Measurements from ENCODE around the gene CACNA2D3. TPM values are rescaled to one million over a fixed set of nuclear protein-coding genes. Genes with fewer than 3 reads are reported as not detected.

Gene CACNA2D3
- total and polyA plus RNA-seq, 4 donors: 0.06 to 0.37 (median 0.08) TPM; not detected in 1

DNA sequence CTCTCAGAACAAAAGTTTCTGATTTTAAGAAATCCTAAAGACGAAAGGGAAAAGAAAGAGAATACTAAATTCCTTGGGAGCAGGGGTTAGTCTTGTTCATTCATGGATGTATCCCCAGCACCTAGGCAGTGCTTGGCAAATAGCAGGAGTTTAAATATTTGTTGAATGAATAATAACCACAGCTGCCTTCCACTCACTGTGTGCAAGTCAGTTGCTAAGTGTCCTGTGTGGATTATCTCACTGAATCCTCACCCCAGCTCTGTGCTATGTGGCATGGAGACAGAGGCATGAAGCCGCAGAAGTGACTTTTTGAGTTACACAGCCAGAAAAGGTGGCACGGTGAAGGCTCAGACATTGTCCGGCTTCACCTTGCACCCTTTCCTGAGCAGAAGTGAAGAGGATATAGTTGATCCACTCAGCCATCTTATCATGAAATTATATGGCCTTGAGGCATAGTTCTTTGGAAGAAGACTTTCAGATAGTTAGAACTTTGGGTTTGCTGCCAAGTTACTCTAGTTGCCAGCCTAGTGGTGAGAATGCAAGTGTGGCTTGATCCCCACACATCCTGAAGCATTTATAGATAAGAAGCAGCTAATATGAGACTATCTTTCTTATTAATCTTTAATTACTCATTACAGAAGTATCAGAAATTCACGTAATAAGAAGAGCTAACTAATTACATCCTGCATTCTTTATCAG is 450.0 kb downstream of the CACNA2D3 start:
- H3K4me3 ChIP-seq (ENCODE audit: low read depth in 1 of 3, low read length in 3 of 3): no peak overlapping the region
- WGBS: 85% methylated on average over 5 of the region's 5 CpGs
- no peak overlapping the region for H3K27ac ChIP-seq (ENCODE audit: low read depth in 1 of 2, low read length in 2 of 2)
- no peak overlapping the region for H3K9ac ChIP-seq (ENCODE audit: low read depth in 1 of 2, low read length in 2 of 2)
- H3K9me3 ChIP-seq (ENCODE audit: control insufficient read depth in 4 of 4, low read length in 3 of 4): peaks cover 0 to 8% (median 0%) of the 10 kb centered on the region in 4 donors
- no peaks in the 10 kb centered on the region for H3K4me1 ChIP-seq (ENCODE audit: control insufficient read depth in 4 of 4, insufficient read depth in 4 of 4, low read length in 3 of 4)
- DNase-seq (ENCODE audit: low spot score): no peak
- no peak for TF ChIP-seq SP1 (IDR thresholded peaks at IDR 0.05)
- no peak for TF ChIP-seq RAD21 (IDR thresholded peaks at IDR 0.05)
- no peak for TF ChIP-seq HNF4A (conservative IDR thresholded peaks at IDR 0.05)
- no peak for TF ChIP-seq FOXA2 (IDR thresholded peaks at IDR 0.05)
- TF ChIP-seq FOXA1 (IDR thresholded peaks at IDR 0.05): no peak
- no peak for TF ChIP-seq HNF4G (IDR thresholded peaks at IDR 0.05)
- TF ChIP-seq, protein P1, sequence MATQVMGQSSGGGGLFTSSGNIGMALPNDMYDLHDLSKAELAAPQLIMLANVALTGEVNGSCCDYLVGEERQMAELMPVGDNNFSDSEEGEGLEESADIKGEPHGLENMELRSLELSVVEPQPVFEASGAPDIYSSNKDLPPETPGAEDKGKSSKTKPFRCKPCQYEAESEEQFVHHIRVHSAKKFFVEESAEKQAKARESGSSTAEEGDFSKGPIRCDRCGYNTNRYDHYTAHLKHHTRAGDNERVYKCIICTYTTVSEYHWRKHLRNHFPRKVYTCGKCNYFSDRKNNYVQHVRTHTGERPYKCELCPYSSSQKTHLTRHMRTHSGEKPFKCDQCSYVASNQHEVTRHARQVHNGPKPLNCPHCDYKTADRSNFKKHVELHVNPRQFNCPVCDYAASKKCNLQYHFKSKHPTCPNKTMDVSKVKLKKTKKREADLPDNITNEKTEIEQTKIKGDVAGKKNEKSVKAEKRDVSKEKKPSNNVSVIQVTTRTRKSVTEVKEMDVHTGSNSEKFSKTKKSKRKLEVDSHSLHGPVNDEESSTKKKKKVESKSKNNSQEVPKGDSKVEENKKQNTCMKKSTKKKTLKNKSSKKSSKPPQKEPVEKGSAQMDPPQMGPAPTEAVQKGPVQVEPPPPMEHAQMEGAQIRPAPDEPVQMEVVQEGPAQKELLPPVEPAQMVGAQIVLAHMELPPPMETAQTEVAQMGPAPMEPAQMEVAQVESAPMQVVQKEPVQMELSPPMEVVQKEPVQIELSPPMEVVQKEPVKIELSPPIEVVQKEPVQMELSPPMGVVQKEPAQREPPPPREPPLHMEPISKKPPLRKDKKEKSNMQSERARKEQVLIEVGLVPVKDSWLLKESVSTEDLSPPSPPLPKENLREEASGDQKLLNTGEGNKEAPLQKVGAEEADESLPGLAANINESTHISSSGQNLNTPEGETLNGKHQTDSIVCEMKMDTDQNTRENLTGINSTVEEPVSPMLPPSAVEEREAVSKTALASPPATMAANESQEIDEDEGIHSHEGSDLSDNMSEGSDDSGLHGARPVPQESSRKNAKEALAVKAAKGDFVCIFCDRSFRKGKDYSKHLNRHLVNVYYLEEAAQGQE (IDR thresholded peaks at IDR 0.05): no peak
- no peak for TF ChIP-seq NR2F2 (IDR thresholded peaks at IDR 0.05)
- peaks cover 0 to 8% (median 0%) of the 10 kb centered on the region in 4 donors for H3K27me3 ChIP-seq (ENCODE audit: control insufficient read depth in 4 of 4, insufficient read depth in 4 of 4, low read length in 3 of 4)
- no peaks in the 10 kb centered on the region for H3K36me3 ChIP-seq (ENCODE audit: control insufficient read depth in 4 of 4, insufficient read depth in 3 of 4, low read depth in 1 of 4, low read length in 3 of 4)

DNA sequence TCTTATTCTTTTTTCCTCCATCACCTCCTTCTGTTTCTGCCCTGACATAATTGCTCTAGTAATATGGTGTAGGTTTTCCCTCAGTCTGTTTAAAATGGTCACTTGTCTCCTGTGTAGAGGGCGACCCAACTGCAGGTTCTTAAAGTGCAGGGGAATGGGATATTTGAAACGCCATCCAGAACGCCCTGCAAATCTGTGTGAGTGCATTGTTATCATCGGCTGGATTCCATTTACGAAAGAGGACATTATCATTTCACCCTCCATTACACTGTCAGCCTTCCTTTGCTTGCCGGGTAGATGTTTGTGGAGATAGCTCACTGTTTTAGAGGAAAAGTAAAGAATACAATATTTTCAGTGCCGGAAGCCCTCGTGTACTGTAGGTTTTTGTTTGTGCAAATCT is 451.5 kb downstream of the CACNA2D3 start:
- no peak for DNase-seq (ENCODE audit: low spot score)
- no peaks in the 10 kb centered on the region for H3K4me1 ChIP-seq (ENCODE audit: control insufficient read depth in 4 of 4, insufficient read depth in 4 of 4, low read length in 3 of 4)
- WGBS: 54% methylated on average over 8 of the region's 8 CpGs
- H3K4me3 ChIP-seq (ENCODE audit: low read depth in 1 of 3, low read length in 3 of 3): no peak overlapping the region
- H3K9ac ChIP-seq (ENCODE audit: low read depth in 1 of 2, low read length in 2 of 2): no peak overlapping the region
- H3K36me3 ChIP-seq (ENCODE audit: control insufficient read depth in 4 of 4, insufficient read depth in 3 of 4, low read depth in 1 of 4, low read length in 3 of 4): no peaks in the 10 kb centered on the region
- peaks cover 0 to 8% (median 0%) of the 10 kb centered on the region in 4 donors for H3K27me3 ChIP-seq (ENCODE audit: control insufficient read depth in 4 of 4, insufficient read depth in 4 of 4, low read length in 3 of 4)
- peaks cover 0 to 8% (median 0%) of the 10 kb centered on the region in 4 donors for H3K9me3 ChIP-seq (ENCODE audit: control insufficient read depth in 4 of 4, low read length in 3 of 4)
- no peak overlapping the region for H3K27ac ChIP-seq (ENCODE audit: low read depth in 1 of 2, low read length in 2 of 2)
- no peak for TF ChIP-seq YY1 (IDR thresholded peaks at IDR 0.05)
- TF ChIP-seq, protein P2, sequence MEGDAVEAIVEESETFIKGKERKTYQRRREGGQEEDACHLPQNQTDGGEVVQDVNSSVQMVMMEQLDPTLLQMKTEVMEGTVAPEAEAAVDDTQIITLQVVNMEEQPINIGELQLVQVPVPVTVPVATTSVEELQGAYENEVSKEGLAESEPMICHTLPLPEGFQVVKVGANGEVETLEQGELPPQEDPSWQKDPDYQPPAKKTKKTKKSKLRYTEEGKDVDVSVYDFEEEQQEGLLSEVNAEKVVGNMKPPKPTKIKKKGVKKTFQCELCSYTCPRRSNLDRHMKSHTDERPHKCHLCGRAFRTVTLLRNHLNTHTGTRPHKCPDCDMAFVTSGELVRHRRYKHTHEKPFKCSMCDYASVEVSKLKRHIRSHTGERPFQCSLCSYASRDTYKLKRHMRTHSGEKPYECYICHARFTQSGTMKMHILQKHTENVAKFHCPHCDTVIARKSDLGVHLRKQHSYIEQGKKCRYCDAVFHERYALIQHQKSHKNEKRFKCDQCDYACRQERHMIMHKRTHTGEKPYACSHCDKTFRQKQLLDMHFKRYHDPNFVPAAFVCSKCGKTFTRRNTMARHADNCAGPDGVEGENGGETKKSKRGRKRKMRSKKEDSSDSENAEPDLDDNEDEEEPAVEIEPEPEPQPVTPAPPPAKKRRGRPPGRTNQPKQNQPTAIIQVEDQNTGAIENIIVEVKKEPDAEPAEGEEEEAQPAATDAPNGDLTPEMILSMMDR (IDR thresholded peaks at IDR 0.05; ENCODE audit: low read depth, low read length, missing input control): no peak
- TF ChIP-seq NR2F2 (IDR thresholded peaks at IDR 0.05): no peak

DNA sequence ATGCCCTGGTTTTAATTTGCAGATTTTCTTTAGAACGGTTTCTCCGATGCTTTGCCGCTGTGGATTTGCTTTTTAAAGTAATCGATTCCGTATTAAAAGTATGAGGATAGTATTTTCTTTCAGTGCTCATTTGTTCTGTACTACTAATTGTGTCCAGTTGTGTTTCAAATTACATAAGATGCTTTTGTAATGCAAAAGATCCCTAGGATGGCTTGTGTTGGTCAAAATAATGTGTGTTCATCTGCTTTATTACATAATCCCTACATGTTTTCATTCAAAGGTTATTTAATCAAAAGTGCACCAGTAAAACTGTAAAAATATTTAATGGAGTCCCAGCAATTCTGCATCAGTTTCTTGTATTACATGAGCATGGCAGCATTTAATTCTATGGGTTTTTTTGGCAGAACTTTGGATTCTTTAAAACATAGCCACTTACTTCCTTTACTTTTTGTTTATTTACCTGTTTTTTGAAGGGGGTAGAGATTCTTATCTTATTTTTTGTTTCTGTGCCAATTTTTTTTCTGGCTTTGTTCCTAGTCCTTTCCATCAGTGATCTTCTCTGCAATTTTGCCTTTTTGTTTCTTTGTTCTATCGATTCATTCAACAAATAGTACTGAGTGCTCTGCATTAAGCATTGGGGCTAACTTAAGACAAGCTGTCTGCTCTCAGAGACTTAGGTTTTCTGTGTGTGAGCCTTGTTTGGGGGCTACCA is 452.7 kb downstream of the CACNA2D3 start:
- no peak for DNase-seq (ENCODE audit: low spot score)
- Histone ChIP-seq H3K9ac (ENCODE audit: low read depth in 1 of 2, low read length in 2 of 2) (no peak overlapping the region), H3K4me1 (ENCODE audit: control insufficient read depth in 4 of 4, insufficient read depth in 4 of 4, low read length in 3 of 4) (no peaks in the 10 kb centered on the region), H3K36me3 (ENCODE audit: control insufficient read depth in 4 of 4, insufficient read depth in 3 of 4, low read depth in 1 of 4, low read length in 3 of 4) (no peaks in the 10 kb centered on the region), H3K4me3 (ENCODE audit: low read depth in 1 of 3, low read length in 3 of 3) (no peak overlapping the region), H3K27ac (ENCODE audit: low read depth in 1 of 2, low read length in 2 of 2) (no peak overlapping the region), H3K9me3 (ENCODE audit: control insufficient read depth in 4 of 4, low read length in 3 of 4) (peaks cover 0 to 8% (median 0%) of the 10 kb centered on the region in 4 donors), H3K27me3 (ENCODE audit: control insufficient read depth in 4 of 4, insufficient read depth in 4 of 4, low read length in 3 of 4) (peaks cover 0 to 6% (median 0%) of the 10 kb centered on the region in 4 donors)
- 89% methylated on average over 6 of the region's 6 CpGs for WGBS
- TF ChIP-seq, protein P3, sequence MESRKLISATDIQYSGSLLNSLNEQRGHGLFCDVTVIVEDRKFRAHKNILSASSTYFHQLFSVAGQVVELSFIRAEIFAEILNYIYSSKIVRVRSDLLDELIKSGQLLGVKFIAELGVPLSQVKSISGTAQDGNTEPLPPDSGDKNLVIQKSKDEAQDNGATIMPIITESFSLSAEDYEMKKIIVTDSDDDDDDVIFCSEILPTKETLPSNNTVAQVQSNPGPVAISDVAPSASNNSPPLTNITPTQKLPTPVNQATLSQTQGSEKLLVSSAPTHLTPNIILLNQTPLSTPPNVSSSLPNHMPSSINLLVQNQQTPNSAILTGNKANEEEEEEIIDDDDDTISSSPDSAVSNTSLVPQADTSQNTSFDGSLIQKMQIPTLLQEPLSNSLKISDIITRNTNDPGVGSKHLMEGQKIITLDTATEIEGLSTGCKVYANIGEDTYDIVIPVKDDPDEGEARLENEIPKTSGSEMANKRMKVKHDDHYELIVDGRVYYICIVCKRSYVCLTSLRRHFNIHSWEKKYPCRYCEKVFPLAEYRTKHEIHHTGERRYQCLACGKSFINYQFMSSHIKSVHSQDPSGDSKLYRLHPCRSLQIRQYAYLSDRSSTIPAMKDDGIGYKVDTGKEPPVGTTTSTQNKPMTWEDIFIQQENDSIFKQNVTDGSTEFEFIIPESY (IDR thresholded peaks at IDR 0.05): no peak
- TF ChIP-seq YY1 (IDR thresholded peaks at IDR 0.05) (no peak), RAD21 (IDR thresholded peaks at IDR 0.05) (no peak), SP1 (IDR thresholded peaks at IDR 0.05) (no peak)
- TF ChIP-seq, protein P1 (IDR thresholded peaks at IDR 0.05): no peak
- TF ChIP-seq, protein P2 (IDR thresholded peaks at IDR 0.05; ENCODE audit: low read depth, low read length, missing input control): no peak
